Measurements from ENCODE around the gene MOSMO. TPM values are rescaled to one million over a fixed set of nuclear protein-coding genes. Genes with fewer than 3 reads are reported as not detected.
"Not testable (repeated sequence)": the region's sequence is repeated elsewhere in the genome, so short reads cannot be mapped to it uniquely, and the experiment has no call there.

Gene MOSMO
- total RNA-seq, 2 experiments from 2014 or later = 8.1 to 9.6 TPM

- H3K36me3 Mint-ChIP-seq = no peaks in the 10 kb centered on the region
- CTCF ChIA-PET = interaction anchor here (0.6 to 4.6 kb wide), 28 partner anchors 9 to 809 kb away, joined by 3 to 45 read pairs (median 5); partner anchors contain the start of genes MOSMO and PDZD9
- H3K4me1 Mint-ChIP-seq (ENCODE audit: low read depth) = no peaks in the 10 kb centered on the region
- H3K4me3 Mint-ChIP-seq = no peak overlapping the region
- no peaks in the 10 kb centered on the region for H3K9me3 Mint-ChIP-seq
- no peak for DNase-seq
- POLR2A ChIA-PET = no interaction called here
- intact Hi-C loops (cut with micrococcal nuclease) = loop anchor here (1.0 to 2.0 kb wide), 2 partner anchors 89 to 99 kb away; no protein-coding TSS in a partner anchor
- peaks cover 15% of the 10 kb centered on the region for H3K27me3 Mint-ChIP-seq
- H3K27ac Mint-ChIP-seq = no peak overlapping the region
Measured at GRCh38 chr16:22099256-22099975, 91.5 kb downstream of the MOSMO start.

GRCh38 chr16:22103441-22103840 is 95.5 kb downstream of the MOSMO start:
- Mint-ChIP-seq H3K27me3 (peaks cover 3% of the 10 kb centered on the region), H3K9me3 (no peaks in the 10 kb centered on the region), H3K27ac (no peak overlapping the region), H3K36me3 (no peaks in the 10 kb centered on the region), H3K4me1 (ENCODE audit: low read depth) (no peaks in the 10 kb centered on the region), H3K4me3 (no peak overlapping the region)
- POLR2A ChIA-PET = no interaction called here
- CTCF ChIA-PET = interaction anchor here (0.8 kb wide), 1 partner anchor 26 kb away, joined by 6 read pairs; no protein-coding TSS in a partner anchor
- intact Hi-C loops (cut with micrococcal nuclease) = no loop called here
- no peak for DNase-seq

GRCh38 chr16:22109258-22109898 is 101.5 kb downstream of the MOSMO start:
- DNase-seq = no peak
- no peaks in the 10 kb centered on the region for H3K4me1 Mint-ChIP-seq (ENCODE audit: low read depth)
- no peak overlapping the region for H3K4me3 Mint-ChIP-seq
- H3K27ac Mint-ChIP-seq = no peak overlapping the region
- H3K27me3 Mint-ChIP-seq = peaks cover 2% of the 10 kb centered on the region
- CTCF ChIA-PET = interaction anchor here (1.1 to 2.8 kb wide), 4 partner anchors 10 to 162 kb away, joined by 3 to 15 read pairs (median 6); no protein-coding TSS in a partner anchor
- intact Hi-C loops (cut with micrococcal nuclease) = no loop called here
- H3K36me3 Mint-ChIP-seq = no peaks in the 10 kb centered on the region
- H3K9me3 Mint-ChIP-seq = no peaks in the 10 kb centered on the region
- POLR2A ChIA-PET = no interaction called here

- intact Hi-C loops (cut with micrococcal nuclease); H3K9me3 Mint-ChIP-seq; H3K27me3 Mint-ChIP-seq; H3K4me1 Mint-ChIP-seq (ENCODE audit: low read depth); H3K27ac Mint-ChIP-seq; POLR2A ChIA-PET; H3K36me3 Mint-ChIP-seq; DNase-seq; H3K4me3 Mint-ChIP-seq: not testable (repeated sequence)
- CTCF ChIA-PET = interaction anchor here (0.6 to 1.1 kb wide), 2 partner anchors 13 kb away, joined by 3 to 6 read pairs; no protein-coding TSS in a partner anchor
Measured at GRCh38 chr16:22111629-22112028, 103.7 kb downstream of the MOSMO start.

- ChIA-PET CTCF (no interaction called here), POLR2A (no interaction called here)
- Mint-ChIP-seq H3K27ac (no peak overlapping the region), H3K4me3 (no peak overlapping the region), H3K9me3 (no peaks in the 10 kb centered on the region), H3K36me3 (no peaks in the 10 kb centered on the region), H3K4me1 (ENCODE audit: low read depth) (no peaks in the 10 kb centered on the region), H3K27me3 (no peaks in the 10 kb centered on the region)
- no peak for DNase-seq
- intact Hi-C loops (cut with micrococcal nuclease) = no loop called here
Measured at GRCh38 chr16:22116095-22116700, 108.3 kb downstream of the MOSMO start.

GRCh38 chr16:22117609-22118008 is 109.7 kb downstream of the MOSMO start:
- ChIA-PET CTCF (interaction anchor here (0.9 kb wide), 1 partner anchor 24 kb away, joined by 3 read pairs; no protein-coding TSS in a partner anchor), POLR2A (no interaction called here)
- H3K9me3 Mint-ChIP-seq = no peaks in the 10 kb centered on the region
- no peak for DNase-seq
- no peaks in the 10 kb centered on the region for H3K27me3 Mint-ChIP-seq
- H3K36me3 Mint-ChIP-seq = no peaks in the 10 kb centered on the region
- intact Hi-C loops (cut with micrococcal nuclease) = no loop called here
- no peak overlapping the region for H3K27ac Mint-ChIP-seq
- H3K4me3 Mint-ChIP-seq = no peak overlapping the region
- no peaks in the 10 kb centered on the region for H3K4me1 Mint-ChIP-seq (ENCODE audit: low read depth)

GRCh38 chr16:22120440-22120839 is 112.5 kb downstream of the MOSMO start:
- CTCF ChIA-PET = interaction anchor here (1.0 to 1.5 kb wide), 2 partner anchors 68 to 119 kb away, joined by 3 read pairs; no protein-coding TSS in a partner anchor
- Mint-ChIP-seq H3K4me1 (ENCODE audit: low read depth) (no peaks in the 10 kb centered on the region), H3K27ac (no peak overlapping the region), H3K4me3 (no peak overlapping the region), H3K9me3 (no peaks in the 10 kb centered on the region), H3K36me3 (no peaks in the 10 kb centered on the region), H3K27me3 (no peaks in the 10 kb centered on the region)
- POLR2A ChIA-PET = no interaction called here
- intact Hi-C loops (cut with micrococcal nuclease) = no loop called here
- DNase-seq = no peak

- no peaks in the 10 kb centered on the region for H3K9me3 Mint-ChIP-seq
- POLR2A ChIA-PET = no interaction called here
- H3K27ac Mint-ChIP-seq = no peak overlapping the region
Measured at GRCh38 chr16:22122239-22122638, 114.3 kb downstream of the MOSMO start.

GRCh38 chr16:22123146-22123545 is 115.2 kb downstream of the MOSMO start:
- Mint-ChIP-seq H3K27ac (no peak overlapping the region), H3K4me1 (ENCODE audit: low read depth) (no peaks in the 10 kb centered on the region), H3K4me3 (no peak overlapping the region), H3K36me3 (no peaks in the 10 kb centered on the region), H3K27me3 (no peaks in the 10 kb centered on the region), H3K9me3 (no peaks in the 10 kb centered on the region)
- CTCF ChIA-PET = no interaction called here
- intact Hi-C loops (cut with micrococcal nuclease) = no loop called here
- POLR2A ChIA-PET = no interaction called here
- DNase-seq = no peak

More at GRCh38 chr16:22122239-22122638, 114.3 kb downstream of the MOSMO start:
- Mint-ChIP-seq H3K4me1 (ENCODE audit: low read depth) (no peaks in the 10 kb centered on the region), H3K27me3 (no peaks in the 10 kb centered on the region), H3K4me3 (no peak overlapping the region), H3K36me3 (no peaks in the 10 kb centered on the region)
- CTCF ChIA-PET = no interaction called here
- DNase-seq = no peak
- intact Hi-C loops (cut with micrococcal nuclease) = no loop called here

GRCh38 chr16:22123759-22124490 is 116.0 kb downstream of the MOSMO start:
- Mint-ChIP-seq H3K27ac (no peak overlapping the region), H3K27me3 (no peaks in the 10 kb centered on the region), H3K9me3 (peaks cover 4% of the 10 kb centered on the region), H3K4me3 (no peak overlapping the region), H3K36me3 (no peaks in the 10 kb centered on the region), H3K4me1 (ENCODE audit: low read depth) (no peaks in the 10 kb centered on the region)
- POLR2A ChIA-PET = no interaction called here
- no peak for DNase-seq
- intact Hi-C loops (cut with micrococcal nuclease) = no loop called here
- CTCF ChIA-PET = interaction anchor here (0.8 kb wide), 1 partner anchor 12 kb away, joined by 3 read pairs; no protein-coding TSS in a partner anchor

- ChIA-PET POLR2A (no interaction called here), CTCF (interaction anchor here (0.8 kb wide), 1 partner anchor 12 kb away, joined by 3 read pairs; no protein-coding TSS in a partner anchor)
- H3K9me3 Mint-ChIP-seq = peaks cover 4% of the 10 kb centered on the region
- H3K4me3 Mint-ChIP-seq = no peak overlapping the region
- no peak for DNase-seq
- H3K27ac Mint-ChIP-seq = no peak overlapping the region
- intact Hi-C loops (cut with micrococcal nuclease) = no loop called here
- H3K4me1 Mint-ChIP-seq (ENCODE audit: low read depth) = no peaks in the 10 kb centered on the region
- no peaks in the 10 kb centered on the region for H3K36me3 Mint-ChIP-seq
- H3K27me3 Mint-ChIP-seq = no peaks in the 10 kb centered on the region
Measured at GRCh38 chr16:22124583-22125284, 116.8 kb downstream of the MOSMO start.

Measured in activated CD4-positive, alpha-beta memory T cell treated with anti-CD3 and anti-CD28 coated beads for 36 hours (primary cell).